HFFc6 (cell line): ENCODE data around the gene CCSER1. TPM values are rescaled to one million over a fixed set of nuclear protein-coding genes. Genes with fewer than 3 reads are reported as not detected.

Source experiments
- DNase-seq: peaks from one replicate; pipeline ENCODE4 v3.0.0-alpha.2; 2018
- H3K27ac Mint-ChIP-seq: 2 replicates; pipeline ENCODE4 v1.8.0; 2020; ENCODE audit warnings: mild to moderate bottlenecking, mixed read lengths
- H3K27me3 Mint-ChIP-seq: 2 replicates; pipeline ENCODE4 v1.8.0; 2021; ENCODE audit warnings: mild to moderate bottlenecking, moderate library complexity, mixed read lengths; ENCODE audit not compliant: insufficient read depth
- H3K36me3 Mint-ChIP-seq: 2 replicates; pipeline ENCODE4 v1.8.0; 2021; ENCODE audit warnings: low read depth, mixed read lengths
- H3K4me1 Mint-ChIP-seq: 2 replicates; pipeline ENCODE4 v1.8.0; 2020; ENCODE audit warnings: low read depth, mixed read lengths
- H3K4me3 Mint-ChIP-seq: 2 replicates; pipeline ENCODE4 v1.8.0; 2020; ENCODE audit warnings: mild to moderate bottlenecking, moderate library complexity, mixed read lengths
- H3K9me3 Mint-ChIP-seq: 2 replicates; pipeline ENCODE4 v1.8.0; 2020; ENCODE audit warnings: mild to moderate bottlenecking, mixed read lengths
- total RNA-seq, 6 experiments: library from RNA; stranded (reverse); fragmentation: NEBNext Ultra II Directional; extraction: Animal tissue kit (Norgen Biotek cat#: 25700); gene quantifications; 2 replicates in 1 of 6; 3 replicates in 5 of 6; pipeline ENCODE4 v1.2.3, GENCODE V29; 2021
- TF ChIP-seq, protein P1 (sequence below): fragments of 200-600 bp; sonication (generic); IDR thresholded peaks from 2 replicates; pipeline ENCODE4 v1.5.0; 2021; ENCODE audit warnings: antibody characterized with exemption, mild to moderate bottlenecking

The CCSER1 gene
- total RNA-seq, 6 experiments from 2014 or later, result not detected

DNA sequence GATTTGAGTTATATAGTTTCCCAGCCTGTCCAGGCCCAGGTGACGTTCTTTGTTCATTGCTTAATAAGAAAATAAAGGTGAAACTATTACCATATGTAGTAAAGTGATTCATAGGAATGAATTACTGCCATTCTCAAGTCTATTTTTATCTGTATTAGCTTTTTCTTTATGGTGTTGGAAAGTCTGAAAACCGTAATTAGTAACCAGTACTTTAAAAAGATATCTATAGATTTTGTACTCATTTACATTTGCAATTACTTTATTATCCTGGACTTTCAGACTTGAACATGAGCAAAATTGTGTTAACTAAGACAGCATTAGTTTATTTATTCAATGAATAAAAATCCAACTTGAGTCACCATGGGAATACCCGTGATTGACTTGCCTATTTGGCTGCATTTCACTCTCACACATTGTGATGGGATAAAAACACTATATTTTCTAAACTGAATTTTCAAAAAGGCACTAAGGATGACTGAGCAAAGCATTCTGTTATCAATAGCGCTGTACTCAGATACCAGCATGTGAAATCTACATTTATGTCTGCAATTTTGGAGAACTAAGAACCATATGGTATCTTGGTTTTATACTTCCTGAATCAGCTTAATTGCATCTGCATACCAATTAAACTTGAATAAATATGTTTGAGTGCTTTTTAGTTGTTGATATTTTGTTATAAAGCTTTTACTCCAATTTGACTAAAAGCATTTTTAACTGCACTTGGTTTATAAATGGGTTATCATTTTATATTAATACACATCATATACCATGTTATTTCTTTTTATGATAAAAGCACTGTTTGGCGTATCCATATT lies 154.6 kb downstream of the CCSER1 start:
- Mint-ChIP-seq H3K36me3 (no peaks in the 10 kb centered on the region), H3K4me1 (no peaks in the 10 kb centered on the region), H3K9me3 (peaks cover 5% of the 10 kb centered on the region), H3K4me3 (no peak overlapping the region), H3K27me3 (no peaks in the 10 kb centered on the region), H3K27ac (no peak overlapping the region)
- no peak for DNase-seq
- TF ChIP-seq, protein P1, sequence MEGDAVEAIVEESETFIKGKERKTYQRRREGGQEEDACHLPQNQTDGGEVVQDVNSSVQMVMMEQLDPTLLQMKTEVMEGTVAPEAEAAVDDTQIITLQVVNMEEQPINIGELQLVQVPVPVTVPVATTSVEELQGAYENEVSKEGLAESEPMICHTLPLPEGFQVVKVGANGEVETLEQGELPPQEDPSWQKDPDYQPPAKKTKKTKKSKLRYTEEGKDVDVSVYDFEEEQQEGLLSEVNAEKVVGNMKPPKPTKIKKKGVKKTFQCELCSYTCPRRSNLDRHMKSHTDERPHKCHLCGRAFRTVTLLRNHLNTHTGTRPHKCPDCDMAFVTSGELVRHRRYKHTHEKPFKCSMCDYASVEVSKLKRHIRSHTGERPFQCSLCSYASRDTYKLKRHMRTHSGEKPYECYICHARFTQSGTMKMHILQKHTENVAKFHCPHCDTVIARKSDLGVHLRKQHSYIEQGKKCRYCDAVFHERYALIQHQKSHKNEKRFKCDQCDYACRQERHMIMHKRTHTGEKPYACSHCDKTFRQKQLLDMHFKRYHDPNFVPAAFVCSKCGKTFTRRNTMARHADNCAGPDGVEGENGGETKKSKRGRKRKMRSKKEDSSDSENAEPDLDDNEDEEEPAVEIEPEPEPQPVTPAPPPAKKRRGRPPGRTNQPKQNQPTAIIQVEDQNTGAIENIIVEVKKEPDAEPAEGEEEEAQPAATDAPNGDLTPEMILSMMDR, result no peak

DNA sequence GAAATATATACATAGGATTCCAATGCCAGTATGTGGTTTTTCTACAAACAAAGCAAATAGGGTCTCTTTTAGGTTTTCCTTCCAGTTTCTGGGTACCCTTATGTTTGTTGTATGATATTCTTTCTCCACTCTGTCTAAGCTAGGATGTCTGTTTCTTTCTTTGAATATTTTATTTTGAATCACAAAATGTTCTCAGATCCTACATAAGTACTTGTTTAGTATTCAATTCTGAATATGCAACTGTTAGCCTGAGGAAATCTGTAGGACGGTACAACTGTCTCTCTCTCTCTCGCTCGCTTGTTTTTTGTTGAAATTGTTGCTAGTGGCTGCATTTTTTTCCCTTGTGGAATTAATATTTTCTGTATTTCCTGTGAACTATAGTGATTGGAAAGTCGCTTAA lies 163.2 kb downstream of the CCSER1 start:
- Mint-ChIP-seq H3K27ac (no peak overlapping the region), H3K4me3 (no peak overlapping the region), H3K9me3 (no peaks in the 10 kb centered on the region; the same call in 1 of the 2 replicates), H3K36me3 (no peaks in the 10 kb centered on the region), H3K4me1 (no peaks in the 10 kb centered on the region), H3K27me3 (no peaks in the 10 kb centered on the region)
- TF ChIP-seq, protein P1, result no peak
- no peak for DNase-seq

DNA sequence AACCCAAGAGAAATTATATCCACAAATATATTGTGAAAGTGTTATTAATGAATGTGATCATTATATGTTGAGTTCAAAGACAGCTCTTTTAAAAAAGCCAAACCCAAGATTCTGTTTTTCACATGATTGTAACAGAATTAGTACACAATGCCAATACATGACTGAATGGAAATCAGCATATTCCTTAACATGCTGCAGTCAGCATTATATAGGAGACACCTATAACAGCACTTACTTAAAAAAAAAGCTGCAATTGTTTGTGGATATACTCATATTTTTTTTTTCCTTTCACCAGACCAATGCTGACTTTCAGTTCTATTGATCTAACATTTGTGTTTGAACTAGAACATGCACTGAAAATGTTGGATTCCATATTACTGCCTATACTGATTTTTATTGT lies 165.2 kb downstream of the CCSER1 start:
- H3K36me3 Mint-ChIP-seq, result no peaks in the 10 kb centered on the region
- H3K9me3 Mint-ChIP-seq, result no peaks in the 10 kb centered on the region
- no peak overlapping the region for H3K4me3 Mint-ChIP-seq
- no peaks in the 10 kb centered on the region for H3K4me1 Mint-ChIP-seq
- TF ChIP-seq, protein P1, result no peak
- H3K27me3 Mint-ChIP-seq, result no peaks in the 10 kb centered on the region
- no peak overlapping the region for H3K27ac Mint-ChIP-seq
- no peak for DNase-seq

DNA sequence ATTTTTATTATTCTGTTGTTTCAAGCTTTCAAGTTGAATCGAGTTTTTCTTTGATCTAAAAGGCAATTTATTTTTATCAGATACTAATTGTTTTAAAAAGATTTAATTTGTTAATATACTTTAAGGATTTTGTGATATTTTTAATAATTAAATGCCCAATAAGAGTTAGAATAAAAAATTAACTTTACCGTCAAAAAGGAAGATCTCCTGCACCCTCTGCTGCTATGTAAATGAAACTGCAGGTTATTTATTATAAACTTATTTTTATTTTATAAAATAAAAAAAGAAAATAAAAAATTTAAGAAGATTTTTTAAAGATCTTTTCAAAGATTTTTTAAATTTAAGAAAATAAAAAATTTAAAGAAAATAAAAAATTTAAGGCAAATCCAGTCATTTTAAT lies 166.1 kb downstream of the CCSER1 start:
- DNase-seq, result no peak
- TF ChIP-seq, protein P1, result peak; percentile 76
- Mint-ChIP-seq H3K4me1 (no peaks in the 10 kb centered on the region), H3K27me3 (no peaks in the 10 kb centered on the region), H3K36me3 (no peaks in the 10 kb centered on the region), H3K4me3 (no peak overlapping the region), H3K9me3 (no peaks in the 10 kb centered on the region), H3K27ac (no peak overlapping the region)

DNA sequence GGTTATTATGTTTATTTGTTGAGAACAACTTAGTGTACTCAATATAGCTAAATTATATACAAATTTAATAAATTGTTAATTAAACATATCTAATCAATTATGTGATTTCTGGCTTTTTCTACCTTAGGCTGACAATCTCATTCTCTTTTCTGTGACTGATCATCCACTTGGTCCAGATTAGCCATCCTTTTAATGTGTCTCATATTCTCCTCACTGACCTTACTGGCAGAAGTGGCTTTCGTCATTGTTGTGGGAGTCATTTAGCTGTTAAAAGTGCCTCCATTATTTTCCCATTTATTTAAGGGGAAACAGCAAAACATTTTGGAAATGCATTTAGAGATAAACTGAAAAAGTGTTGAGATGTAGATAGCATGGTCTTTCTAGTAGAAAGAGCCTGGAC lies 172.2 kb downstream of the CCSER1 start:
- Mint-ChIP-seq H3K4me1 (no peaks in the 10 kb centered on the region), H3K27ac (no peak overlapping the region), H3K36me3 (no peaks in the 10 kb centered on the region), H3K4me3 (no peak overlapping the region), H3K27me3 (no peaks in the 10 kb centered on the region), H3K9me3 (peaks cover 9% of the 10 kb centered on the region; the same call in 1 of the 2 replicates)
- no peak for DNase-seq
- TF ChIP-seq, protein P1, result no peak
